Measurements from ENCODE around the gene GCH1.

The GCH1 gene

DNA sequence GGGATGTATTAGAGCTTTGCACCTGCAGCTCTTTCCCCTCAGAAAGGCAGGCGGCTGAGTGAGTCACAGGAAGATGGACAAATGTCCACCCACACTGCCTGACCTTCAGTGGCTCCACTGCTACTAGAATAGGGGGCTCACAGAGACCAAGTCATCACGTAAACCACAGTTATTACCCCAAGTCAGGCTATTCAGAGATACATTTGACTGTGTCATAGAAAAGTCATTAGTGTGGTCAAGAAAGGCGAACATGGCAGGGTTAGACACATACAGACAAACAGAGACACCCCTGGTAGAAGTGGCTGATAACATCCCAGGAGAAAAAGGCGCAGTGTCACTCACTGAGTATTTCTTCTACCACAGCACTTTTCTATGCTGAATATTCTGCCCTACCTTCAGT, 36.0 kb downstream of the GCH1 start:
- no peak for DNase-seq (ENCODE audit: low spot score)

DNA sequence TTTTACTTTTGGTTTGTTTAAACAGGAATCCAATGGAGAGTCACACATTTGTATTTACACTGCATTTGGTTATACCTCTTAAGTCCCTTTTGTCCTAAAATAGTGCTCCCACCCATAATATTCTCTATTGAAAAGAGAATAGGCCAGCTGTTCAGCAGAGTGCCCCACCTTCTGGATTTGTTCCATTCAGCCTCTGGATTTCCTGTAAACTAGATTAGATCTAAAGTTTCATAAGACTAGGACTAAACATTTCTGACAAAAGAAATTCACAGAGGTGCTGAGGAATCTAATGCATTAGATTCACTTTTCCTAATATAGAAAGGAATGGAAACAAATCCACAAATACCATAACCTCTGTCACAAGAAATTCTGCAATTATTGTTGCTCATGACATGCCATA, 38.1 kb downstream of the GCH1 start:
- no peak for DNase-seq (ENCODE audit: low spot score)

DNA sequence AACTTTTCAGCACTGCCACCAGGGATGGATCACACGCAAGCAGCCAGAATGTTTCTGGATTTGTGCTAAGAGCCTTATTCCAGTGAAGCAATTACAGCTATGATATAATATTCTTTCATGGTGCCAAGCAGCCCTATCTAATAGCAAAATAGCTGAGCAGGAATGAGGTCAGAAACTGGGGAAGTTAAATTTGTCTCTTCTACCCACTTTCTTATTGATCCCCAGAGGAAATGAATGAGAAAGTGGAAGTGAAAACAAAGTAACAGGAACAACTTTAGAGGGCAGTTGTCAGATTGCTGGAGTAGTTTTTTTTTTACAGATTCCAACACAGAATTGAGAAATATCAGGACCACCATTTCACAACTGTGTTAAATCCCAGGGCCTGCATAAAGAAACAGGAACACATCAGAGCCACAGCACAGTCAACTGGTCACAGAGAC, 44.8 kb downstream of the GCH1 start:
- peak; percentile 25 for DNase-seq (ENCODE audit: low spot score)

DNA sequence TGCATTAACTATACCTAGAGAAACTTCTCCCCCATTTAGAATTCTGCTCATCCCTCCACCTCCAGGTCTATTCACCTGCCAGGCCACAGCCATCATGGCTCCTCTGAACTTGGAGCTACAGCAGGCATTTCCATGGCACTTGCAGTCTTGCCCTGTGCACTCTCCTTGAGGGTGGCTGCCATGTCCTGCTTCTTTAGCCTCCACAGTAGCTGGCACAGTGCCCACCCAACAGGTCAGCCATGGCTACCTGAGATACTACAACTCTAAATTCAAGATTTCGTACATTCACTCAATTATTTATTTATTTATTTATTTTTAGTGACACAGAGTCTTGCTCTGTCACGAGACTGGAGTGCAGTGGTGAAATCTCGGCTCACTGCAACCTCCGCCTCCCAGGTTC, 46.5 kb downstream of the GCH1 start:
- DNase-seq (ENCODE audit: low spot score): no peak

DNA sequence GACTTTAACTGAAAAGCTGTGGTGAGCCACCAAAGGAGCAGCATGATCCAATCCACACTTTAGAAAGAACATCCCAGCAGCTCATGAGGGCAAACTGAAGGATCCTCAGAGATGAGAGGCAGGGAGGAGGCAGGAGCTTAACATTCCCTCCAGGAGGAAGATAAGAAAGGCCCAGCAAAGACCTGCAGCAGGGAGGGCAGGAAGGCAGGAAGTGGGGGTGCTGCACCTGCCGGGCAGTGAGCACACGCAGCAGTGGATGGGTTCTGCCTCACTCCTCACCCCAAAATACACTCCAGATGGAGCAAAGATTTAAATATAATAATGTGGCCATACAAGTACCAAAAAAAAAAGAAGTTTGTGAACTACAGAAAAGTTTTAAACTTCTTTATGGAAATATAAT, 48.4 kb downstream of the GCH1 start:
- DNase-seq (ENCODE audit: low spot score): no peak

DNA sequence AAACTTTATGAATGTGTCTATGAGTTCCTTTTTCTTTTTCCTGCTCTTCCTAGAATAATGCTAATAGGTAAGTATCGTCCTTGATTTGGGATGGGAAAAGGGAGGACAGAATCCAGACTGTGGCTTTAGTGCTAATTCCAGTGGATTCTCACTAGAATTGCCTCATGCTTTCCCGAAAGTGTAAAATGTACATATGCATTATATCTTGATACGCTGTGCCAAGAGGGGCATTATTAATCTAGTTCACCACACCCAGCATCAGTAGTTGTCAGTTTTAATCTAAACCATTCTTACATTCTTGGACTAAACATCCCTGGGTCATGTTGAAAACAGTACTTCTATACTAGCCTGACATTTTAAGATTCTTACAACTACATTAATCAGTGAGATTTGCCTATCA, 49.3 kb downstream of the GCH1 start:
- no peak for DNase-seq (ENCODE audit: low spot score)

DNA sequence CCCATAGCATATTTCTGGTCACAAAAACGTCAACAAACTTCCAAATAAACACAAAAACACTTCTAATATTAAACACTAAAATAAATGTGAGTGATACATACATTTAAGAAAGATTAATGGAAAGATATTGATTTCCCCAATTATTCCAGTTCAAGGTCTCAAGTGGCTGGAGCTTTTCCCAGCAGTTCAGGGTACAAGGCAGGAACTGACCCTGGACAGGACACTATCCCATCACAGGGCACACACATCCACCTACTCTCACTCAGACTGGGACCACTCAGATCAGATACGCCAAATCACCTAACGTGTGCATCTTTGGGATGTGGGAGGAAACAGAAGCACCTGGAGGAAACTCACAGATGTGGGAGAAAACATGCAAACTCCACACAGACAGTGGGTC, 50.4 kb downstream of the GCH1 start:
- DNase-seq (ENCODE audit: low spot score): no peak

DNA sequence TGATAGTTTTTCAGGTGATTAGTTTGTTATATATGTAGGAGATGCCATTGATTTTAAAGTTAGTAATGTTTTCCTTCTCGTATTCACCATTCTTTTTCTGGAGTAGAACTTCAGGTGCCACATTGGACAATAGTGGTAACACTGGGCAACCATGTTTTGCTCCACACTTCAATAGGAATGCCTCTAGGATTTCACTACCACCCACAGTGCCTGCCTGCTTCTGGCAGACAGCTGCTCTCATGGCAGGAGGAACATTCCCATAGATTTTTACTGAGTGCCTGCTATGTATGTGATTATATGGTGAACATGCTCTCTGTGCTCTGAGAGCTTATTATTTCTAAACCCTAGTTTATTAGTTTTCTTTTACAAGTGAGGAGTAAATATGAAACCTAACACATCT, 53.7 kb downstream of the GCH1 start:
- no peak for DNase-seq (ENCODE audit: low spot score)

DNA sequence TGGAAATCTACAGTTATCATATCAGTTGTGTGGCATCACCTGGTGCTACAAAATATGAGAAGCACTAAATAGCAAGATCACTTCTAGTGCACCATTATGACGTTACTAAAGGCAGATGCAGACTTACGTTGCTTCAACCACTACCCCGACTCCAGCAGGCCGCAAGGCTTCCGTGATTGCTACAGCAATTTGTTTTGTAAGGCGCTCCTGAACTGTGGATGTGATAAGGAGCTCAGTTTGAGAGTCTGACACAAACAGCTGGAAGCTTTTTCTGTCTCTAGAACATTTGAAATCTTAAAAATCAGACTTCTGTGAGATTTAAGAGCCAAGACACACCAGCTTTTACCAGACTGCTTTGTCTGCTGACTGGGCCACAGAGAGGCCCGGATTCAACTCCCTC, 57.0 kb downstream of the GCH1 start:
- no peak for DNase-seq (ENCODE audit: low spot score)

DNA sequence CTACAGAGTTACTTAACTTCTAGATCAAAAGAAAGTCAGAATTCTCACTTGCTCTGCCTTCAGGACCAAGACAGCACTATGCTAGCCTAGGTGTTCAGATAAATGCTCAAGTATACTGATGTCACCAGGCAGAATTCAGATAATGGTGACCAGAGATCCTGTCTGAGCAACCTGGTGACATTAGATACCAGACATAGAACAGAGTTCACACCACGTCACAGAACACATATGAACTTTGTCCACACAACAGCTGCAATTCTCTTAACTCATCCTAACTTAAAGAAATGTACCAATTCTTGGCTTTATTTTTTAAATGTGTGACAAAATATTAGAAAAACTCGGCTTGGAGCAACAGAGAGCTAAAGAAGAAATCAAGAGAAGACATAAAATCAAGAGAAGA, 58.1 kb downstream of the GCH1 start:
- no peak for DNase-seq (ENCODE audit: low spot score)

DNA sequence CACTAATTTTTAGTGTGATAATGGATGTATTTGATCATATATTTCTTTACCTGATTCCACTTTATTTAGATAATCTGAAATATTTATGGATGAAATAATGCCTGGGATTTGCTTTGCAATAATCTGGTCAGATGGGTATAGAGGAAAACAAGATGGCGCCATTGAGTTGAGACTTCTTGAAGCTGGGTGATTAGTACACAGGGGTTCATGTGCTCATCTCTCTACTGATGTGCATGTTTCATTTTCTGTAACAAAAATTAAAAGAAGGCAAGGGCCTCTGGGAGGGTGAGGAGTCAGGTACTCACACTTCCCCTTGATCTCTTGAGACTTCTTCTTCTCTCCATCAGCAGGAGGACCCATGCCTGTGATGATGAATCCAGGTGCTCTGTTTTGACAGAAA, 61.8 kb downstream of the GCH1 start:
- no peak for DNase-seq (ENCODE audit: low spot score)

DNA sequence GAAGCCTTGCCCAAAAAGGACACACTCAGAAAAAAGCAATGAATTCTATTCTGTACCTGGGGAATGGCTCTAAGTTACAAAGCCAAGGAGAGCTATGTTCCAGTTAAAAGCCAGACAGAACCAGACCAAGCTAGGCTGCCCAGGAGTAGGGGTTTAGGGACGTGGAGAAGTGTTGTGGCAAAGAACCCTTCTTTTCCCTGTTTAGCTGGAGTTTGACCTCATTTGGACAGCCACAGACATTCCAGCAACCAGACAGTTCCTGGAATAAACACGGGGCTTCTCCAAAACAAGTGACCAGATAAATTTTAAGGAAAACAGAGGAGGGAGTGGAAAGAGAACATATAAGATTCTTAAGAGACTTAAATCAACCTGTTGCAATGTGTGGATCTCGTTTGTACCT, 62.3 kb downstream of the GCH1 start:
- DNase-seq (ENCODE audit: low spot score): no peak

DNA sequence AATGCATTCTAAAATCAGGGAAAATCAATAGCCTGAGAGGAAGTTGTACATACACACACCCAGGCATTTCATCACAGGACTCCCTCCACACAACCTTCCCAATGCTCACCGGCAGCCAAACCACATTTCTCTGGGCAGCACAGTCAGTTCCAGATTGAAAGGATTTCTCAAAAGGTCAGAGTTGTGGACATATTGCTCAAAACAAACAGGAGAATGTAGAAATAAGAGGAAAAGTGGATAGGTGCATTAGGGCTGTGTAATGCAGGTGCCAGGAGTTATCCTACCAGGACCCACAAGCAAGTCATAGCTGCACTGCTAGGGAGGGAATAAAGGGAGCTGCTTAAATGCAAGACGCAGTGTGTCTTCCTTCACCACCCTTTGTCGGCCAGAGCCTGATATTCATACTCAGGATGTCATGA, 62.9 kb downstream of the GCH1 start:
- DNase-seq (ENCODE audit: low spot score): no peak

DNA sequence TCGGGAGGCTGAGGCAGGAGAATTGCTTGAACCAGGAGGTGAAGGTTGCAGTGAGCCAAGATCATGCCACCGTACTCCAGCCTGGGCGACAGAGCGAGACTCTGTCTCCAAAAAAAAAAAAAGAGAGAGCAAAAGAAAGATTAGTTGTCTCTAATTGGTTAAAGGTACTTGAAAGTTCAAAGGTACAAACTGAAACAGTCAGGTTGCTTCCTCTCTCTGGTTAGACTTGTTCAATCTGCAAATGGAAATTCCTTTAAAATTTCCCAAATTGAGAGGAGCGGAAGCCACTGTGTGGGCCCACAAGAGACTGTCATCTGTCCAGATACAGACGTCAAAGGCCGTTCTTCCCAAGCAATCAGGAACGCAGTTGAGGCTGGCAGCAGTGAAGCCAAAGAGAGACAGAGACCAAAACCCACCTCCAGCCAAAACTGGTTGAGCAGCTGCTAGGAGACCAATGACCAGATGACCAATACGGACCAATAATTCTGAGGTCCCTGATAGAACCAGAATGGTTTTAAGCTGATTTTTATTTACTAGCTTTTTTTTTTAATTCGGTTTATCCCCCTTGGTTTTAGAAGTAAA, 63.6 kb downstream of the GCH1 start:
- no peak for DNase-seq (ENCODE audit: low spot score)

DNA sequence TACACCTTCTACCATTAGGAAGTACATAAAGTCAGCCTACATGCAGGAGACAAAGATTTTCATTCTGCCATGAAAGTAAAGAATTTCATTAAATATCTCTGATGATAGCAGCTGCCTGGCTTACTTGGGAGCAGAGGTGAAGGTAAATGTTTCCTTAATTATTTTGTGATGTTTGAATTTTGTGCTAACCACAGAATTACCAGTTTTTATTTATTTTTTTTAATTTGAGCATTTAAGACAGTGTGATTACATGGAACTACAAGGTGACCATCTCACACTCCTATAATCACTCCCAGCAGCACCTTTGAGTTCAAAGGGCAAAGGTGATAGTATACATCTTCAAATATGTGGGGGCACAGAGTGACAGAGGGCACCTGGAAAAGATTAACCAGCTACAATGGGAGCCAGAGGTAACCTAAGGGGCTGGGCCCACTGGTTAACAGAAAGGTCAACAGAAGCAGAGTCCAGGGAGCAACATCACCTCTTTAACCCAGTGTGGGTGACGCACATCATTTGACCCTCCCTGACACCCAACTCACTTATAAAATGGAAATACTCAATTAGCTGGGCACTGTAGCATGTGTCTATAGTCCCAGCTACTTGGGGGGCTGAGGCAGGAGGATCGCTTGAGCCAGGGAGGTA, 65.0 kb downstream of the GCH1 start:
- DNase-seq (ENCODE audit: low spot score): no peak

DNA sequence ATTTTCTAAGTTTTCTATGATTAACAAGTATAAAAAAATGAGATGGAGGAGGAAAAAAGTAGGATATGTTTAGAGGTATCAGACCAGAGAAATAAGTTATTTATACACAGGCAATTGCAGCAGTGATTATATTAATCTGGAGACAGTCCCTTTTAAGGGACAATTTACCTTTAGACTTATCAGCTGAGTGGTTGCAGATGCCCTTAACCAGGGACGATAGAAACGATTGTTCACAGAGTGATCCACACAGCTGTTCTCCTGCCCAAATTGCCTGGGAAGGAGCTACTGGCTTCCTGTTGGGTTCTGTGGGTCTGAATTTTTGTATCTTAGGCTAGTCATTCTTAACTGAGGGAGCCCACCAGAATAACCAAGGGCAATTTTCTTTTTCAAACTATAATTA, 66.4 kb downstream of the GCH1 start:
- DNase-seq (ENCODE audit: low spot score): no peak

DNA sequence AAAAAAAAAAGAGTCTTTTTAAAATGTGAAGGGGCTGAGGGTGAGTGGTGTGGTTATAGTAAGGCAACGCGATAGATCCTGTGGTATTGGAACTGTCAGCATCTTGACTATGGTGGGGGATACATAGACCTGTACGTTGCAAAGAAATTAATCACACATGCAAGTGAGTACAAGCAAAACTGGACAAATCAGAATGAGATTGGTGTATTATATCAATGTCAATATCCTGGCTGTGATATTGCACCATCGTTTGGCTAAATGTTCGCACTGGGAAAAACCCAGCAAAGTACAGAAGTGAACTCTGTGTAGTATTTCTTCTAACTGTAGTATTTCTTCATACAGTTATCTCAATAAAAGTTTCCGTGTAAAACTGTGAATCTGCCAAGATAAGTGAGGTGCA, 67.9 kb downstream of the GCH1 start:
- DNase-seq (ENCODE audit: low spot score): no peak

DNA sequence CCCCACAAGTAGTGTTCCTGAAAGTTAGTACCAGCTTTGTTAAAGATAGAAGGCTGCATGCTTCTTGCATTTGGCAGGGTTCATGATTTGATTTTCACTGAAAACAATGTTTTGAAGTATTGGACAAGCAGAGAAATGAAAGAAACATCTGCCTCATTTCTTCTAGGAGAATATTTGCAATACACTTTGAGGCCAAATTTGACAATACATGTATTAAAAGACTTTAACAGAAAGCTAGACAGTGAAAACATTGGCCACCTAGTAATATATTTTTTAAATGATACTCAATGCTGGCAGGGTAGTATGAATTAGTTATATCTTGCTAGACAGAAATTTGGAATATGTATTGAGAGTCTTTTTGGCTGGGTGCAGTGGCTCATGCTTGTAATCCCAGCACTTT, 68.5 kb downstream of the GCH1 start:
- no peak for DNase-seq (ENCODE audit: low spot score)

DNA sequence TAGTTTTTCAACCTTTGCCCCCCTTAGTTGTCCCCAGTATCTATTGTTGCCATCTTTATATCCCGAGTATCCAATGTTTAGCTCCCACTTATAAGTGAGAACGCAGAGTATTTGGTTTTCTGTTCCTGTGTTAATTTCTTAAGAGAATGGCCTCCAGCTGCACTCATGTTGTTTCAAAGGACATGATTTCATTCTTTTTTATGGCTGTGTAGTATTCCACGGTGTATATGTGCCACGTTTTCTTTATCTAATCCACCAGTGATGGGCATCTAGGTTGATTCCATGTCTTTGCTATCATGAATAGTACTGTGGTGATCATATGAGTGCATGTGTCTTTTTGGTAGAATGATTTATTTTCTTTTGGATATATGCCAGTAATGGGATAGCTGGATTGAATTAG, 72.0 kb downstream of the GCH1 start:
- DNase-seq (ENCODE audit: low spot score): no peak

DNA sequence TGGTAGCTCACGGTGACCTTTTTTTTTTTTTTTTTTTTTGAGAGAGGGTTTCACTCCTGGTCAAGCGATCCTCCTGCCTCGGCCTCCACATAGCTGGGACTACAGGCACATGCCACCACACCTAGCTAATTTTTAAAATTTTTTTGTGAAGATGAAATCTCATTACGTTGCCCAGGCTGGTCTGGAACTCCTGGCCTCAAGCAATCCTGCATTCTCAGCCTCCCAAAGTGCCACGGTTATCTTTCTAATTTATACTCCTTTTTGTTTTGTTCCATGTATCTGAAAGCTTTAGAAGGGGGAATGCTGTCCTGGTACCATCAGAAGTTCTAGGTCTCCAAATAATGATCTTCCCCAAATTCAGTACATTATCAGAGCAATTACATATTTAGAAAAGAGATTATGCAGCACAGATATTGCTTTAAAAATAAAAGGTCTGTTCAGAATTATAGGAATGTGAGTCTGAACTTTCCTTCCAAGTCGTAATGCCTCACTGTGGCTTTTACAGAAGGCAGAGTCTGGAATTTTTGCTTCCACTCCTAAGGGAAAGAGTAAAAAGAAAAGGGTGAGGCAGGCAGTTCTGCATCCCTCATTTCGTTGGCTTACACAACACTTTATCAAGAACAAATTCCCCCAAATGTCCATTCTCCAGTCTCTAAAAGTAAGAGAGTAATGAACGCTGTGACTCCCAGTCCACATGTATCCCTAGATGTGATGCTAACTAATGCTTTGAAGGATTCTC, 73.0 kb downstream of the GCH1 start:
- DNase-seq (ENCODE audit: low spot score): no peak

DNA sequence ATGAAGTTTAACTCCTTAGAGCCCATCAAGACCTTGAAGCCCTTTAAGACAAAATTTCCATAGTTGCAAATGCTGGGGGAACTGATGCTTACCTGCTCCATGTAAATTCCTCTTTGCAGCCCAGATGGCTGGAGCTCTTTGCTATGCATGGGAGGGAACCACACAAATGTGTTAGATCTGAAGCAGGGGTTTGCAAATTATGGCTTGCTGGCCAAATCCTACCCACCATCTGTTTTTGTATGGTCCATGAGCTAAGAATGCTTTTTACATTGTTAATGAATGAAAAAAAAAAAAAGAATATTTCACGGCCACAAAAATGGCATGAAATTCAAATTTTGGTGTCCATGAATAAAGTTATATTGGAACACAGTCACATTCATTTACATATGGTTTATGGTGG, 74.6 kb downstream of the GCH1 start:
- no peak for DNase-seq (ENCODE audit: low spot score)

DNA sequence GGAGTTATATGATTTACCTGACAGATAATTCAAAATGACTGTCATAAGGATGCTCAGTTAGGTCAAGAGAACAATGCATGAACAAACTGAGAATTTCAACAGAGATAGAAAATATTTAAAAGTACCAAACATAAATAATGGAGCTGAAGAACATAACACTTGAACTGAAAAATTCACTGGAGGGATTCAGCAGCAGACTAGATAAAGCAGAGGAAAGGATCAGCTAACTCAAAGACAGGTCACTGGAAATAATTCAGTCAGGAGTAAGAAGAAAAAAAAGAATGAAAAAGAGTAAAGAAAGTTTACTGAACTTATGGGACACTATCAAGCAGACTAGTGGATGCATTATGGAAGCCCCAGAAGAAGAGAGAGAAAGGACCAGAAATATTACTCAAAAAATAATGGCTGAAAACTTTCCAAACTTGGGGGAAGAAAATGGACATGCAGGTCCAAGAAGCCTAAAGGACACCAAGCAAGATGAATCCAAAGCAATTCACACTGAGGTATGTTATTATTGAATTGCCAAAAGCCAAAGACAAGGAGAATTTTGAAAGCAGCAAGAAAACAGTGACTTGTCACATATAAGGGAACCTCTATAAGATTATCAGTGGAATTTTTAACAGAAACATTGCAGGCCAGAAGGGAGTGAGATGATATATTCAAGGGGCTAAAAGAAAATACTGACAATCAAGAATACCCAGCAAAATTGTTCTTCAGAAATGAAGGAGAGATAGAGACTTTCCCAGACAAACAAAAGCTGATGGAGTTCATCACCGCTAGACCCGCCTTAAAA, 78.7 kb downstream of the GCH1 start:
- no peak for DNase-seq (ENCODE audit: low spot score)

DNA sequence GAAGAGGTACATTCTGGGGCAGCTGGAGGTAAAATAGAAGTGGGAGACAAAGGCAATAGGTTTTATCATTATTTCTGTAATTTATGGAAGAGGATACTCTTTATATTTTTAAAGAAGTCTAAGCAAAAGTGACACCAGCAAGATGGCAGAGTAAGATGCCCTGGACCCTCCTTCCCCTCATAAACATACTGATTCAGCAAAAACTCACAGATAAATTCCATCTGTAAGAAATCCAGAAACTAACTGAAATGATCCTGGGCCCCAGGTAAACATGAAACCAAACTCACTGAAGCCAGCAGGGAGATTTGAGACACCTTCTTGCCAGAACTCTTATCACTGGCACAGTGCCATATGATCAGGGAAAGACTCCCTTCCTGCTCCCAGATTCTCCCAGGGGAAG, 79.9 kb downstream of the GCH1 start:
- DNase-seq (ENCODE audit: low spot score): no peak

Data from putamen (tissue), 1 donor.